Measurements from ENCODE around the gene BNC2.

GRCh38 chr9:16712787-16713186, 157.7 kb downstream of the BNC2 start:
- TF ChIP-seq CTCF (IDR thresholded peaks at IDR 0.05): no peak
- TF ChIP-seq POLR2A (IDR thresholded peaks at IDR 0.05): no peak

All from right lobe of liver (tissue), 4 donors.